IPS-20b (cell line): ENCODE results near the gene SSTR3.
"Not testable (repeated sequence)": the region's sequence is repeated elsewhere in the genome, so short reads cannot be mapped to it uniquely, and the experiment has no call there.

ENCODE experiments used
- H3K27ac ChIP-seq: one replicate; pipeline ENCODE4 v1.5.1; 2013; ENCODE audit warnings: low read length
- H3K27me3 ChIP-seq: 2 replicates; pipeline ENCODE4 v1.6.1; 2013; ENCODE audit warnings: mild to moderate bottlenecking, low read length, inconsistent platforms; ENCODE audit not compliant: insufficient read depth
- H3K36me3 ChIP-seq: 2 replicates; pipeline ENCODE4 v1.6.1; 2013; ENCODE audit warnings: low read depth, mild to moderate bottlenecking, inconsistent platforms, low read length, moderate library complexity; ENCODE audit not compliant: insufficient read depth
- H3K4me1 ChIP-seq: 2 replicates; pipeline ENCODE4 v1.6.1; 2013; ENCODE audit warnings: mild to moderate bottlenecking, control low read depth, inconsistent platforms, low read length, moderate library complexity; ENCODE audit not compliant: insufficient read depth
- H3K4me3 ChIP-seq: 2 replicates; pipeline ENCODE4 v1.5.1; 2013; ENCODE audit warnings: mild to moderate bottlenecking, low read length, inconsistent platforms
- H3K9ac ChIP-seq: 2 replicates; pipeline ENCODE4 v1.6.1; 2013; ENCODE audit warnings: low read depth, mild to moderate bottlenecking, inconsistent platforms, low read length, moderate library complexity
- H3K9me3 ChIP-seq: 2 replicates; pipeline ENCODE4 v1.6.1; 2013; ENCODE audit warnings: mild to moderate bottlenecking, low read depth, low read length, inconsistent platforms; ENCODE audit not compliant: insufficient read depth

Gene SSTR3

GRCh38 chr22:37253126-37253660, 40.9 kb upstream of the SSTR3 start:
- no peaks in the 10 kb centered on the region for H3K9me3 ChIP-seq
- H3K27me3 ChIP-seq, result no peaks in the 10 kb centered on the region; the same call in 1 of the 2 replicates
- H3K9ac ChIP-seq, result no peak overlapping the region
- H3K36me3 ChIP-seq, result no peaks in the 10 kb centered on the region
- H3K4me1 ChIP-seq, result no peaks in the 10 kb centered on the region; the same call in 1 of the 2 replicates
- H3K4me3 ChIP-seq, result no peak overlapping the region
- no peak overlapping the region for H3K27ac ChIP-seq

GRCh38 chr22:37251836-37252235, 39.6 kb upstream of the SSTR3 start:
- H3K27ac ChIP-seq, H3K9ac ChIP-seq, H3K4me1 ChIP-seq, H3K27me3 ChIP-seq, H3K4me3 ChIP-seq, H3K9me3 ChIP-seq, H3K36me3 ChIP-seq: not testable (repeated sequence)

DNA sequence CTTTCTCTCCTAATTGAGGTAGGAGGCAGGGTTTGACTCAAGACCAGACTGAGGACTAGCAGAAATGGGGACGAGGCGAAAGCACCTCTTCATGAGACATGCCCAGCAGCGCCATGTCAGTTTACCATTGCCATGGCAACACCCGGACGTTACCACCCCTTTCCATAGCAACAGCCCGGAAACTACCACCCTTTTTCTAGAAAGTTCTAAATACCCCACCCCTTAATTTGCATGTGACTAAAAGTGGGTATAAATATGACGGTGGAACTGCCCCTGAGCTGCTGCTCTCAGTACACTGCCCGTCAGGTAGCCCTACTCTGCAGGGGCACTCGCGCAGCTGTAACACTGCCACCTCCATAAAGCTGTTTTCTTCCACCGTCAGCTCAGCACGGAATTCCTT, 37.7 kb upstream of the SSTR3 start:
- Histone ChIP-seq H3K36me3 (no peaks in the 10 kb centered on the region), H3K4me3 (no peak overlapping the region), H3K9me3 (no peaks in the 10 kb centered on the region), H3K27me3 (no peaks in the 10 kb centered on the region; the same call in 1 of the 2 replicates), H3K4me1 (no peaks in the 10 kb centered on the region), H3K27ac (no peak overlapping the region), H3K9ac (no peak overlapping the region)

- no peak overlapping the region for H3K27ac ChIP-seq
- H3K4me3 ChIP-seq, result no peak overlapping the region
- H3K9ac ChIP-seq, result no peak overlapping the region
- H3K4me1 ChIP-seq, result no peaks in the 10 kb centered on the region
- H3K27me3 ChIP-seq, result no peaks in the 10 kb centered on the region
- H3K9me3 ChIP-seq, result no peaks in the 10 kb centered on the region
- no peaks in the 10 kb centered on the region for H3K36me3 ChIP-seq
These were observed 36.0 kb upstream of the SSTR3 start for GRCh38 chr22:37248251-37248650.

DNA sequence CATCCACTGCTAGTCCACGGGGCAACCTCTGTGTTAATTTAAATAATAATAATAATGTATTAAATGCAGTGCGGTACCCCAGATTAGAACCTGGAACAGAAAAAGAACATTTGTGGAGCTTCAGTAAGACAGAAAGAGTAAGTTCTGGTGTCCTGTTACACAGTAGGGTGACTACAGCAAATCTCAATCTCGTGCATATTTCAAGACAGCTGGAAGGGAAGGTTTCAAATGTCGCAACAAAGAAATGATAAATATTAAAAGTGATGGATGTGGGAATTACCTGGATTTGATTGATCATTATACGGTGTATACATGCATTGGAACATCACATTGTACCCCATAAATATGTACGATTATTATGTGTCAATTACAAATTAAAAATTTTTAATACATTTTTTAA, 33.5 kb upstream of the SSTR3 start:
- no peak overlapping the region for H3K9ac ChIP-seq
- H3K4me1 ChIP-seq, result no peaks in the 10 kb centered on the region
- no peak overlapping the region for H3K27ac ChIP-seq
- H3K4me3 ChIP-seq, result no peak overlapping the region
- H3K9me3 ChIP-seq, result no peaks in the 10 kb centered on the region
- H3K27me3 ChIP-seq, result no peaks in the 10 kb centered on the region
- no peaks in the 10 kb centered on the region for H3K36me3 ChIP-seq

DNA sequence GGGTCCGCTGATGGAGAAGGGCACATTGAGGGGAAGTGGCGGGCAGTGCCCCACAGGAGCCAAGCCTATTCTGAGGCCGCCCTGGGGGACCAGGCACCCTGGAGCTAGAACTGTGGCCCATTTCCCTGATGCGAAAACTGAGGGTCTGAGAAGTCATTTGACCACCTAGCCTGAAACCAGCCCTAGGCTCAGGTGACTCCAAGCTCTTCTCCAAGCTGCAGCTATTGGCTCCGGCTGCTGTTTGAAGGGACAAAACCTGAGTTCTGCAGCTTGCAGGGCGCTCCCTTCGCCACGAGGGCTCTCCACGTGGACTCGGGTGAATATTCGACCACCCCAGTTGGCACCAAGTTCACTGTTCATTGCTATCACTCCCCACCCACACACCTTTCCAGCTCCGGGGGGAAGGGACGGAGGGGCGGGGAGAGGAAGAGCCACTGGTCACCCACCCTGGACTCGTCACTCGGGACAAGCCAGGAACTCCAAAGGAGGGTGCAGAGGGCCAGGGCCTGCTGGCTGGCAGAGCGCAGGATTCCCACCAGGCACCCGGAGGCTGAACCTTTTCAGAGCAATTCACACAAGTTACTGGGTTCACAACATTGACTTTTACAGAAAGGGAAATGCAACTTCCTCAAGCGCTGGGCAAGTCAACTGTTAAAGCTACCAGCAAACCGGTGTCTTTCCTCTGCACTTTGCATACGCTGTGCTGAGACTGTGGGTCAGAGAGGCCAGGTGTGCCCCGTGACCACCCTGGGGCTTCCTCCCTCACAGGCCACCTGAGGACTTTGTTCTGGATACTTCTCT, 32.8 kb upstream of the SSTR3 start:
- Histone ChIP-seq H3K4me3 (no peak overlapping the region), H3K9ac (no peak overlapping the region), H3K9me3 (no peaks in the 10 kb centered on the region), H3K27ac (no peak overlapping the region), H3K4me1 (no peaks in the 10 kb centered on the region), H3K27me3 (no peaks in the 10 kb centered on the region), H3K36me3 (no peaks in the 10 kb centered on the region)

- Histone ChIP-seq H3K36me3 (no peaks in the 10 kb centered on the region), H3K27me3 (no peaks in the 10 kb centered on the region), H3K4me1 (no peaks in the 10 kb centered on the region), H3K27ac (no peak within 1 kb of the TSS), H3K4me3 (peak within 1 kb of the TSS; percentile 41; the same call in 1 of the 2 replicates), H3K9me3 (no peaks in the 10 kb centered on the region), H3K9ac (no peak within 1 kb of the TSS)
These were observed 32.0 kb upstream of the SSTR3 start, which contains the start of gene RAC2 for GRCh38 chr22:37244114-37244921. RAC2 (minus strand) TSS chr22:37244269; CDS start chr22:37244148, 121 bp downstream.

GRCh38 chr22:37243402-37244113, 31.3 kb upstream of the SSTR3 start:
- H3K4me1 ChIP-seq, result no peaks in the 10 kb centered on the region
- no peaks in the 10 kb centered on the region for H3K27me3 ChIP-seq
- H3K4me3 ChIP-seq, result peak overlapping the region; percentile 41; the same call in 1 of the 2 replicates
- no peaks in the 10 kb centered on the region for H3K9me3 ChIP-seq
- H3K9ac ChIP-seq, result no peak overlapping the region
- no peak overlapping the region for H3K27ac ChIP-seq
- H3K36me3 ChIP-seq, result no peaks in the 10 kb centered on the region

GRCh38 chr22:37242395-37242918, 30.2 kb upstream of the SSTR3 start:
- Histone ChIP-seq H3K4me3 (no peak overlapping the region), H3K27me3 (no peaks in the 10 kb centered on the region), H3K9me3 (no peaks in the 10 kb centered on the region), H3K36me3 (no peaks in the 10 kb centered on the region), H3K27ac (no peak overlapping the region), H3K9ac (no peak overlapping the region), H3K4me1 (no peaks in the 10 kb centered on the region)

DNA sequence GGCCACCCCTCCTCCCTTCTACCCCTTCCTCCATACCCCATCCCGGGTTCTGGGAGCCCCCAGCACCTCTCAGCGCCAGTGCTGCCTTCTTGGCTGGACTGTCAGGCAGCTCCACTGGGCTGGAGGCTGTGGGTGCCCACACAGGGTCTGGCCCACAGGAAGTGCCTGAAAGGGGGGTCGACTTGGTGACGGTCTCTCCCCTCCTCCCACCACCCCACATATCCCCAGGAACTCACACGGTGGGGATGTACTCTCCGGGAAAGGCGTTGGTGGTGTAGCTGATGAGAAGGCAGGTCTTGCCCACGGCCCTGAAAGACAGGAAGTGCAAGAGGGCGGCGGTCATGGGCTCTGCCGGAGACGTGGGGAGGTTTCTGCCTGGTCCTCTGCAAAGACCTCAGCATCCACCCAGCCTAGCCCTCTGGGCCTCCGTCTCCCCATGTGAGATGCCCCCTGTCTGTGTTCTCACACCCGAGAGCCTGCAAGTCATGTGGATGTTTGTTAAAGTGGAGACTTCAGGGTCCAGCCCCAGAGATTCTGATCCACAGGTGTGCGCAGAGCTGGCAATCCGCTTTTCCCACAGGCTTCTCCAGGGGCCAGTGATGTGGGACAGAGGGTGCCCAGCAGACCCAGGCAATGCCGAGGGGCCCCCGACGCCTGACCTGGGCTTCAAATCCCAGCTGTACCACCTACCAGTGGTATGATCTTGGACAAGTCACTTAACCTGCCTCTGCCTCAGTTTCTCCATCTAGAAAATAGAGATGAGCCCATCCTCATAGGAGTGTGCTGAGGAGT, 29.3 kb upstream of the SSTR3 start:
- Histone ChIP-seq H3K27me3 (no peaks in the 10 kb centered on the region), H3K36me3 (no peaks in the 10 kb centered on the region), H3K9ac (no peak overlapping the region), H3K27ac (no peak overlapping the region), H3K4me3 (no peak overlapping the region), H3K9me3 (no peaks in the 10 kb centered on the region), H3K4me1 (no peaks in the 10 kb centered on the region)

- Histone ChIP-seq H3K9ac (no peak overlapping the region), H3K4me1 (no peaks in the 10 kb centered on the region), H3K36me3 (no peaks in the 10 kb centered on the region), H3K4me3 (no peak overlapping the region), H3K9me3 (no peaks in the 10 kb centered on the region), H3K27me3 (no peaks in the 10 kb centered on the region), H3K27ac (no peak overlapping the region)
These were observed 28.7 kb upstream of the SSTR3 start for GRCh38 chr22:37240941-37241320.
